Eye (tissue), 1 donor: ENCODE data around the gene MATN1.
"Not testable (repeated sequence)": the region's sequence is repeated elsewhere in the genome, so short reads cannot be mapped to it uniquely, and the experiment has no call there.

Source experiments
- DNase-seq: peaks from one replicate; pipeline ENCODE4 v3.0.0-alpha.2; 2015

MATN1 gene

GRCh38 chr1:30693822-30694221, 29.6 kb downstream of the MATN1 start:
- no peak for DNase-seq

GRCh38 chr1:30693366-30693765, 30.0 kb downstream of the MATN1 start:
- DNase-seq, result no peak

GRCh38 chr1:30692948-30693301, 30.5 kb downstream of the MATN1 start:
- DNase-seq, result no peak

GRCh38 chr1:30692201-30692947, 31.0 kb downstream of the MATN1 start:
- no peak for DNase-seq

- no peak for DNase-seq
Measured at GRCh38 chr1:30691480-30691879, 31.9 kb downstream of the MATN1 start.

GRCh38 chr1:30689901-30690645, 33.3 kb downstream of the MATN1 start:
- peak; percentile 56 for DNase-seq

GRCh38 chr1:30688920-30689794, 34.2 kb downstream of the MATN1 start:
- DNase-seq, result no peak

GRCh38 chr1:30688516-30688915, 34.9 kb downstream of the MATN1 start:
- DNase-seq, result not testable (repeated sequence)

GRCh38 chr1:30687886-30688285, 35.5 kb downstream of the MATN1 start:
- no peak for DNase-seq

- DNase-seq, result peak; percentile 8
Measured at GRCh38 chr1:30686236-30686935, 37.0 kb downstream of the MATN1 start.

GRCh38 chr1:30685796-30686165, 37.6 kb downstream of the MATN1 start:
- DNase-seq, result no peak

GRCh38 chr1:30684881-30685795, 38.2 kb downstream of the MATN1 start:
- peak; percentile 72 for DNase-seq

- DNase-seq, result no peak
Measured at GRCh38 chr1:30684259-30684658, 39.1 kb downstream of the MATN1 start.

GRCh38 chr1:30683699-30684098, 39.7 kb downstream of the MATN1 start:
- no peak for DNase-seq

GRCh38 chr1:30682396-30683275, 40.7 kb downstream of the MATN1 start:
- DNase-seq, result no peak

GRCh38 chr1:30681782-30682181, 41.6 kb downstream of the MATN1 start:
- no peak for DNase-seq

- DNase-seq, result no peak
Measured at GRCh38 chr1:30680879-30681278, 42.5 kb downstream of the MATN1 start.

- no peak for DNase-seq
Measured at GRCh38 chr1:30680429-30680828, 43.0 kb downstream of the MATN1 start.

GRCh38 chr1:30679976-30680305, 43.4 kb downstream of the MATN1 start:
- no peak for DNase-seq

- no peak for DNase-seq
Measured at GRCh38 chr1:30679201-30679975, 44.0 kb downstream of the MATN1 start.
